Vagina (tissue), 2 donors: Measurements from ENCODE around the gene NOVA2.

Experiments
- POLR2A ChIP-seq, 2 donors: fragments of 450-650 bp; IDR thresholded peaks; one replicate each; pipeline ENCODE4 v1.6.1; 2017; ENCODE audit warnings: antibody characterized with exemption in 2 of 2, mild to moderate bottlenecking in 2 of 2, moderate library complexity in 2 of 2
- POLR2AphosphoS5 ChIP-seq, 2 donors: sonication (generic); formaldehyde crosslinking; IDR thresholded peaks; one replicate each; pipeline ENCODE4 v1.9.0; 2017; ENCODE audit warnings: antibody characterized with exemption in 2 of 2, mild to moderate bottlenecking in 2 of 2, low read depth in 1 of 2; ENCODE audit not compliant: insufficient read depth in 1 of 2
- TF ChIP-seq, protein P1 (sequence below), 3 experiments: fragments of 450-650 bp in 2 of 3; fragments of 200-600 bp in 1 of 3; sonication (generic) in 1 of 3; IDR thresholded peaks; one replicate each; pipeline ENCODE4 v1.5.1; 2017 to 2019; ENCODE audit warnings: antibody characterized with exemption in 3 of 3, mild to moderate bottlenecking in 2 of 3, moderate library complexity in 2 of 3

DNA sequence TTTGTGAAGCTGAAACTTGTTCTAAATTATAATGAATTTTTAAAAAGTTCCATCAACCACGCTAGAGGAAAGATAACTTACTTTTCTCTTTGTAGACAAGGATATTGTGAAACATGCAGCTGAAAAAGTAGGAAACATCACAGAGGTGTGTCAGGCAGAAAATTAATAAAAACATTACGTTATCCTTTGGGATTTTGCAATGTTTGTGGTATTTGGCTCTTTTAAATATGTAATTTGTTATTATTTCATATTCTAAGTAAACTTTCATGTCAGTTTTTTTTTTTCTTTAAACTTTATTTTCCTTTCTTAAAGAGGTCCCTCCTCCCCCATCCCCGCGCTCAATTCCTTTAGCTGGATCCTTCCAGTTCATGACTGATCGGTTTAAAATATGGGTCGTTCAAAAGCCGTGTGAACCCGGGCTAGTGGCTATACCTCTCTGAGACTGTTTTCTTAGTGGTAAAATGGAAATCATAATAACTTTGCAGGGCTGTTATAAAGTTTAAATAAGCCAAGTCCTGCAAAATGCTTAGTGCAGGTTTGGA, 20.9 kb upstream of the NOVA2 start:
- TF ChIP-seq, protein P1, sequence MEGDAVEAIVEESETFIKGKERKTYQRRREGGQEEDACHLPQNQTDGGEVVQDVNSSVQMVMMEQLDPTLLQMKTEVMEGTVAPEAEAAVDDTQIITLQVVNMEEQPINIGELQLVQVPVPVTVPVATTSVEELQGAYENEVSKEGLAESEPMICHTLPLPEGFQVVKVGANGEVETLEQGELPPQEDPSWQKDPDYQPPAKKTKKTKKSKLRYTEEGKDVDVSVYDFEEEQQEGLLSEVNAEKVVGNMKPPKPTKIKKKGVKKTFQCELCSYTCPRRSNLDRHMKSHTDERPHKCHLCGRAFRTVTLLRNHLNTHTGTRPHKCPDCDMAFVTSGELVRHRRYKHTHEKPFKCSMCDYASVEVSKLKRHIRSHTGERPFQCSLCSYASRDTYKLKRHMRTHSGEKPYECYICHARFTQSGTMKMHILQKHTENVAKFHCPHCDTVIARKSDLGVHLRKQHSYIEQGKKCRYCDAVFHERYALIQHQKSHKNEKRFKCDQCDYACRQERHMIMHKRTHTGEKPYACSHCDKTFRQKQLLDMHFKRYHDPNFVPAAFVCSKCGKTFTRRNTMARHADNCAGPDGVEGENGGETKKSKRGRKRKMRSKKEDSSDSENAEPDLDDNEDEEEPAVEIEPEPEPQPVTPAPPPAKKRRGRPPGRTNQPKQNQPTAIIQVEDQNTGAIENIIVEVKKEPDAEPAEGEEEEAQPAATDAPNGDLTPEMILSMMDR (IDR thresholded peaks at IDR 0.05): no peak
- TF ChIP-seq POLR2AphosphoS5 (IDR thresholded peaks at IDR 0.05; ENCODE audit: insufficient read depth in 1 of 2, low read depth in 1 of 2) (no peak), POLR2A (IDR thresholded peaks at IDR 0.05) (no peak)
